HG03460 (cell line): ENCODE data around the gene NCF2.

Source experiments
- ATAC-seq: cut with Tn5 transposase; IDR thresholded peaks from one replicate; pipeline ENCODE4 v1.9.1; 2021; ENCODE audit not compliant: unreplicated experiment

The NCF2 gene

GRCh38 chr1:183553764-183554163 lies 36.5 kb downstream of the NCF2 start:
- no peak for ATAC-seq

GRCh38 chr1:183553331-183553730 lies 36.9 kb downstream of the NCF2 start:
- ATAC-seq: no peak

- no peak for ATAC-seq
Measured at GRCh38 chr1:183552891-183553290, 37.4 kb downstream of the NCF2 start.

- ATAC-seq: no peak
Measured at GRCh38 chr1:183552441-183552840, 37.8 kb downstream of the NCF2 start.

- no peak for ATAC-seq
Measured at GRCh38 chr1:183551924-183552323, 38.3 kb downstream of the NCF2 start.

GRCh38 chr1:183550915-183551314 lies 39.3 kb downstream of the NCF2 start:
- ATAC-seq: no peak

- ATAC-seq: no peak
Measured at GRCh38 chr1:183548116-183548515, 42.1 kb downstream of the NCF2 start.

- ATAC-seq: no peak
Measured at GRCh38 chr1:183546427-183546826, 43.8 kb downstream of the NCF2 start.

GRCh38 chr1:183544598-183545297 lies 45.5 kb downstream of the NCF2 start:
- ATAC-seq: no peak

- no peak for ATAC-seq
Measured at GRCh38 chr1:183543619-183544204, 46.5 kb downstream of the NCF2 start.

- no peak for ATAC-seq
Measured at GRCh38 chr1:183537405-183537804, 52.9 kb downstream of the NCF2 start.

- ATAC-seq: no peak
Measured at GRCh38 chr1:183533617-183534174, 56.6 kb downstream of the NCF2 start.

- ATAC-seq: no peak
Measured at GRCh38 chr1:183528577-183528976, 61.7 kb downstream of the NCF2 start.

GRCh38 chr1:183522104-183522503 lies 68.2 kb downstream of the NCF2 start:
- no peak for ATAC-seq

- no peak for ATAC-seq
Measured at GRCh38 chr1:183520379-183520778, 69.9 kb downstream of the NCF2 start.

- no peak for ATAC-seq
Measured at GRCh38 chr1:183517401-183517800, 72.9 kb downstream of the NCF2 start.

- ATAC-seq: no peak
Measured at GRCh38 chr1:183516725-183517124, 73.5 kb downstream of the NCF2 start.

GRCh38 chr1:183515002-183515689 lies 75.1 kb downstream of the NCF2 start:
- ATAC-seq: no peak

- no peak for ATAC-seq
Measured at GRCh38 chr1:183514235-183514634, 76.0 kb downstream of the NCF2 start.

- ATAC-seq: no peak
Measured at GRCh38 chr1:183512450-183512849, 77.8 kb downstream of the NCF2 start.

- no peak for ATAC-seq
Measured at GRCh38 chr1:183508694-183509093, 81.6 kb downstream of the NCF2 start.

GRCh38 chr1:183506561-183506960 lies 83.7 kb downstream of the NCF2 start:
- no peak for ATAC-seq
